ENCODE measurements around the gene APLF.
A peak's percentile ranks its signal among the peaks of the same experiment; 100 is the strongest.

The APLF gene

DNA sequence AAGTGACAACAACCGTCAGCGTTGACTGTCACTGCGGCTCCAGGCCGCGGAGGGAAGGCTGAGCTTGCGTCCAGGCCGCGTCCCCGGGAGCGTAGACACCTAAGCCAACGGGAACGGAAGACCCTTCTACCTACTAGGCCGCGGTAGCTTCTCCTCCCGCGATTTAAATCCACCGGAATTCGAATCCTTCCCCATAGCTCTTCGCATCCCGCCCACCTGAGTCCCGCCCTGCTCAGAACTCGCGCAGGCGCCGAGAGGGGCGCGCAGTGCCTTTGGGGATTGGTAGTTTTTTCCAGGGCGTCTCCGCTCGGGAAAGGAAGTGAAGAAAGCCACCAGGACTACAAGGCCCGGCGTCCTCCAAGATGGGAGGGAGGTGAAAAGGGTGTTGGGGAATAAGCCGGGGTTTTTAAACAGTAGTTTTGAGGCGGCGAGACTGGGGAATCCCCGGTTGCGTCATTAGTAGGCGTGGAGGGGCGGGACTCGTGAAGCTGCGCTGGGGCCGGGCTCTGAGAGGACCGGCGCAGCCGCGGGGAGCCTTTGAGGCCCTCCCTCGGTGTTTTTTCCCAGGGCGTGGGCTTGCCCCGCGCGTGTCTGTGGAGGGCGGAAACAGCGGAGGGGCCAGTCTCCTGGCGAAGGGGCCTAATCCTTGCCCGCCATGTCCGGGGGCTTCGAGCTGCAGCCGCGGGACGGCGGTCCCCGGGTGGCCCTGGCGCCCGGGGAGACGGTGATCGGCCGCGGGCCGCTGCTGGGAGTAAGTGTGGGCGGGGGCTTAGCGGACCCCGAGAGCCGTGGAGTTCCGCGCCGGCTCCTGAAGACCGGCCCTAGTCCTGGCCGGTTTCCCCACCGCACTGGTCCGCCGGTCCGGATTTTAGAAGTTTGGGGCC lies at the start of gene APLF, which contains the start of gene FBXO48:
TSS of gene APLF (plus strand) at position 509 of the 884 bp plus-strand sequence. CDS start at position 656, 147 bp downstream.
TSS of gene FBXO48 (minus strand) at position 218 of the 884 bp plus-strand sequence. CDS start 2,149 bp downstream, outside the sequence.
- DNase-seq = peak; percentile 99

GRCh38 chr2:68417926-68418325 lies 49.5 kb upstream of the APLF start:
- no peak for DNase-seq

DNA sequence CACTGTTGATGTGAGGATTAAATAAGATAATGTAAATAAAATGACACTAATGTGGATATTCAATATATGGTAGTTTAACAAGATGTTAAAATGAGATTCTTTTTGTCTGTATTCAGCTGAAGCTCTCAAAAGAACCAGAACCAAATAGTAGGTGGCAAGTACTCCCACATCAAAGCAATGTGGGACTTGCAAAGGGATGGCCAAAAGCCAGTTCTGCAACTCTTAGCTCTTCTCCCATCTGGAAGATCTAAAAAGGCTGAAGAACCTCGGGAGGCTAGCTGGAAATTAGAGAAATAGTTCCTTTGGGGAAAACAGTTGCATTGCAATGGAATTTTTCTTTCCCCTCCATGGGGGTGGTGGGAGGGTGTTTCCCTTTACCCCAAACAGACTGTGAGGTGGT lies 49.0 kb upstream of the APLF start:
- DNase-seq = no peak

GRCh38 chr2:68418855-68419254 lies 48.5 kb upstream of the APLF start:
- no peak for DNase-seq

GRCh38 chr2:68420254-68420910 lies 47.0 kb upstream of the APLF start:
- no peak for DNase-seq

DNA sequence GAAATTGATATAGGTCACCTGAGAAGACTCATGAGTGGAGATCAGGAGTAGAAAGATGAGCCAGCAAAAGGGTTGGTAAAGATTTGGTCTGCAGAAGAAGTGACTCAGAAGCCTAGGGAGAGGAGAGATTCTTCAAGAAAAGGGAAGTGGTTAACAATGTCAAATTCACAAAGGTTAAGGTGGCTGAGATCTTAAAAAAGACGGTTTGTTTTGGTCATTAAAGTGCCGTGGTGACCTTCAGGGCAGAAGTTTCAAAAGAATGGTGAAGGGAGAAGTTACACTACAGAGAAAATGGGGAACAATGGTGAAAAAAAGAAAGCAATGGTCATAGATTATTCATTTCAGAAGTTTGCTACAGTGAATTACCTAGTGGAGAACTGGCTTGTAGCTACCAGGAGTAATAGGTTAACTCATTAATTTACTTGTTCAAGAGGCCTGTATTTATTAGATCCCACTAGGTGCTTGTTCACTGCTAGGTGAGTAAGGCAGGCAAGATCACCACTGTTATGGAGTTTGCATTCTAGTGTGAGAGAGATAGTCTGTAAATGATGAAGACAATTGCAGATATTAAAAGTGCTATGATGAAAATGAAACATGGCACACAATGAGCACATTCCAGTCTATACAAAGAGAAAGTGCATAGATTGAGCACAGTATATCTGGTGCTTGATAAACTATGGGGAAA lies 43.3 kb upstream of the APLF start:
- DNase-seq = peak; percentile 72

- DNase-seq = no peak
These were observed 41.9 kb upstream of the APLF start for GRCh38 chr2:68425503-68425902.

DNA sequence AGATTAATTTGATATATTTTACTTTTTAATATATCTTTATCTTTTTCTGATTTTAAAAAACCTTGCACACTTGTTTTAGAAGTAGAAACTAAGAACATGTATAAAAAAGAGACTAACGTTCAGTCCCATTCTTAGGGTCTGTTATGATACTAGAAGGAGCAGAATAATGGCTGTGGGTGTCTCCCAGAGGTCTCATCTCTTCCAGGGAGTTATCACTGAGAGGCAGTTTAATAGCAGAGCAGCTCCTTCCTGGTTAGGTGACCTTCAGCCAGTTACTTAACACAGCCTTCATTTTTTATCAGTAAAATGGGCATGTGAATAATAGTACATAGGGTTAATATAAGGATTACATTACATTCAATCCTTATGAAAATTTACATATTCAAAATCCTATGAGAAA lies 40.9 kb upstream of the APLF start:
- no peak for DNase-seq

GRCh38 chr2:68426848-68427579 lies 40.4 kb upstream of the APLF start:
- no peak for DNase-seq

DNA sequence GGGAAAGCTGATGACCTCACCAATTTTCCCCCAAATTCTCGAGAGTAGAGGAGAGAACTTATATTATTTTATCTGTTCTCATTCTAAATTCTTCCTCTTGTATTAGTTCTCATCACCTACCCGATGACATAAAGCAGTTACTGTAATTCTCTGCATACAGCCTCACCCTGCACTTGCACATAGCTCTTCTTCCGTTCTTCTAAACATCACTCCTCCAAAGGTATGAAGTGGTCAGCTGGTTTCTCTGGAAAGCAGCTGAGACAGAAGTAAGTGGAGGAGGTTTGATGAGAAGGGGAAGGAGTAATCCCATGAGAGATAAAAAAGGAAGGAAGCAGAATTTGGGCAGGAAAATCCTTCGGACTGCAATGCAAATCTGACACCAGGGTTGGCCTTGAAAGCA lies 39.3 kb upstream of the APLF start:
- no peak for DNase-seq

DNA sequence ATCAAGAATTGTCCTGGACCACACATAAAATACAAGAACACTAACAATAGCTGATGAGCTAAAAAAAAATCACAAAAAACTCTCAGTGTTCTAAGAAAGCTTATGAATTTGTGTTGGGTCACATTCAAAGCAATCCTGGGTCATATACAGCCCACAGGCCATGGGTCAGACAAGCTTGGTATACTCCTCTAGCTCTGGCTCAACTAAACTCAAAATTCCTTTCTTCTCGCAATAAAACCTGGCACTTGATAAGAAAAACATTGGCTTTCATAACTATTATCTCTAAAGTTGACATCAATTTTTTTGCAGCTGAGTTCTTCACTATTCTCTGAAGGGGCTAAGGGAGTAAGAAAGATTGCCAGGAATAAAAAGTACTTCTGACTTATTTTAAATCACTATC lies 38.6 kb upstream of the APLF start:
- DNase-seq = no peak

GRCh38 chr2:68429311-68429826 lies 38.0 kb upstream of the APLF start:
- DNase-seq = no peak

DNA sequence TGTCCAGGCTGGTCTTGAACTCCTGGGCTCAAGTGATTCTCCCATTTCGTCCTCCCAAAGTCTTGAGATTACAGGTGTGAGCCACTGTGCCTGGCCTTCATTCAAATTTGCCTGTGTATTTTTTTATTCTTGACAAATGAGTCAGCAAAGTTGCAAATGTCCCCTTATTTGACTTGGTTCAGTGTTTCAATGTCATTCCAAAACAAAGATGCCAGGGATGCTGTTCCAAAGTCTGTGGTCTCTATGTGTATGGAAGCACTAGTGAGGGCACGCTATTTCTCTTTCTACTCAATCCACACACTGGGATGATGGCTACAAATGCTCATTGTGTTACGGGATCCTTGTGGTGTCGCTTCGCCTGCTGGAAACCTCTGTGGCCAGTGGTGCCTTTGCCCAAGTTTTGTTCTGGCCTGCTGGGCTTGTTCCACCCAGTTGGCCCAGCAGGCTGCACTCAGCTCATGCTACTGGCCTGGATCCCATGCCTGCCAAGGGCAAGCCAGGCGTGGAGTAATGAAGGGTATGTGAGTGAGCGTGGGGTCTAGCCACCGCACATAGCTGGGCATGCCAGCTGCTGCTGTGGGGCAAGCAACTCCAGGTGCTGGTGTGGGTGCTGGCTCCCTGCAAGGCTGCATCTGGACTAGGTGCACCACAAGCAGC lies 35.9 kb upstream of the APLF start:
- DNase-seq = no peak

DNA sequence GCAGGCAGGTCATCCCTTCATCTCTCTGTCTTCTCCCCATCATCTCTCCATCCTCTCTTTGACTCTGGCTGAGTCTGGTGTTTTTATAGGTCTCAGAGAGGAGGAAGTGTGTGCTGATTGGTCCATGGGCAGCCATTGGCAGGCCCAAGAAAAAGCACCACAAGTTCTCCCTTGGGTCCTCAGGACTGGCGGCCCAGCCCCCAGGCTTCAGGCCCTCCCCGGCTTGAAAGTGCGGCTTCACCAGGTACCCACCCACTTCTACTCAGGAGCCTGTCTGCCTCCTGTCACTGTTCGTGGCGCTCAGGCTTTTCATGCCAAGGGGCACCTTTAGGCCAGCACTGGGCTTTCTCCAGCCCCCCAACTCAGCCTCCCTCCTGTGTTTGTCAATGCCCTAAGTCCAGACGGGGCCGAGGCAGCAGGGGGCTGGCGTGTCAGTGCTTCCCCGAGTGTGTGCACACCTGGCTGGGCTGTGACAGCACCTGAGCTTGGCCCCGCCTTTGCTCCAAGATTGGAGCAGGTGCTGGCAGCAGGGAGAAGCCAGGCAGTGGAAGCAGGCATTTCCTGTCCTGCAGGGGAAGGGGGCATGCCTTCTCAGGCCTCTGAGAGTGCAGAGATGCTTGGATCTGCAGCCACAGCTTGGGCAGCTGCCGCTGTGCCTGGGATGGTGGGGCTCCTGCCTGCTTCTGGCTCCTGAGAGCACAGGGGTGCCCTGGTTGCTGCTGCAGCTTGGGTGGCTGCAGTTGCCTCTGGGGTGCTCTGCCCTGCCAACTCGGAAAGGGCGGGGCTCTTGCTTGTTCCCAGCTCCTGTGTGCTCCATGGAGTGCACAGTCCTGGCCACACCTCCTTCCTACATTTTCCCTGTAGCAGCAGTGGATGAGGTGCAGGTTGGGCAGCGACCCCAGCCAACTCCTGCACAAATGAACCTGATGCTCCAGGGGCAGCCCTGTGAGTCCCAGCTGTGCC lies 34.4 kb upstream of the APLF start:
- DNase-seq = no peak

GRCh38 chr2:68434981-68435380 lies 32.4 kb upstream of the APLF start:
- DNase-seq = no peak

GRCh38 chr2:68435615-68436014 lies 31.8 kb upstream of the APLF start:
- DNase-seq = no peak

DNA sequence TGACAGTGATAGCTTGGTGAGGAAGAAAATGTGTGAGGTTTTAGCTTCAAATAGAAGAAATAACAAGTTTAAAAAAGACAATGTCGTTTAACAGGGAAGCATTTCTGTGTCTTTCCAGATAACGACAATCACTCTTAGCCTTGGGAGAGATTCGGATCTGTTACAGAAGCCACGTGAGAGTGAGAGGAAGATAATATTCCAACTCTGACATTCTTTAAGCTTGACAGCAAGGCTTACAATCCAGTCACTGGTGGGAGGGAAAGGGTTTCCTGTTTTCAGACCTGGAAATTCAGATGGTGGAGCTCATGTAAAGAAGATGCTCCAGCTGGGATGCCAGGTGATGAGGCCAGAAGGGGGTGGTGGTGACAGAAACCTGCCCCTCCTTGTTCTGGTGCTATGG lies 31.1 kb upstream of the APLF start:
- DNase-seq = no peak

DNA sequence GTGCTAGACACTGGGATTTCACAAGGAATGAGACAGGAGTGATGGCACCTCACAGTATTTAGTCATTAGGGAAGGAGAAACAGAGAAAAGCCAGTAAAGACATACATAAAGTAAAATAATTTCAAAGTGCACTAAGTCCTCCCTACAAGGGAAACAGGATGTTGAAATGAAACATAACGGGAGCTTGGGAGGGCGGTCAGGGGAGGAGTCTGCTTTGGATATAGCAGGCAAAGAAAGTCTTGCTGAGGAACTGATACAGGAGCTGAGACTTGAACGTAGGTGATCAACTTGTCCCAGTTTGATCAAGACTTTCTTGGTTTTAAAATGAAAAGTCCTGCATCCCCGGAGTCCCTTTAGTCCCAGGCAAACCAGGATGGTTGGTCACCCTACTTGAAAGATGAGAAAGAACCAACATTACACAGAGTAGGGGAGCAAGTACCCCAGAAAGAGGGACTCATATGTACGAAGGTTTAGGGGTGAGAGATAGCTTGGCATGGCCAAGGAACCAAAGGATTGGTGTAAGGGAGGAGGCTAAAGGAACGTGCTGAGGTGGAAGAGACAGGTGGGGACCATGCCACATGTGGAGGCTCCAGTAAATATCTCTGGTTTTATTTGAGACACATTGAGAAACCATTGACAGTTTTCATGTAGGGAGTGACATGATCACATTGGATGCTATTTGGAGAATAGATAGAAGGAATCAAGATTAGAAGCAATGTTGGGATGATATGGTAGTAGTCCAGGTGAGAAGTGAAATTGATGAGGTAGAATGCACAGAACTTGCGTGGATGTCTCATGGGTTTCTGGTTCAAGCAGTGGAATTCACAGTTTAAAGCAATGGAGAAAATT lies 28.7 kb upstream of the APLF start:
- DNase-seq = no peak

DNA sequence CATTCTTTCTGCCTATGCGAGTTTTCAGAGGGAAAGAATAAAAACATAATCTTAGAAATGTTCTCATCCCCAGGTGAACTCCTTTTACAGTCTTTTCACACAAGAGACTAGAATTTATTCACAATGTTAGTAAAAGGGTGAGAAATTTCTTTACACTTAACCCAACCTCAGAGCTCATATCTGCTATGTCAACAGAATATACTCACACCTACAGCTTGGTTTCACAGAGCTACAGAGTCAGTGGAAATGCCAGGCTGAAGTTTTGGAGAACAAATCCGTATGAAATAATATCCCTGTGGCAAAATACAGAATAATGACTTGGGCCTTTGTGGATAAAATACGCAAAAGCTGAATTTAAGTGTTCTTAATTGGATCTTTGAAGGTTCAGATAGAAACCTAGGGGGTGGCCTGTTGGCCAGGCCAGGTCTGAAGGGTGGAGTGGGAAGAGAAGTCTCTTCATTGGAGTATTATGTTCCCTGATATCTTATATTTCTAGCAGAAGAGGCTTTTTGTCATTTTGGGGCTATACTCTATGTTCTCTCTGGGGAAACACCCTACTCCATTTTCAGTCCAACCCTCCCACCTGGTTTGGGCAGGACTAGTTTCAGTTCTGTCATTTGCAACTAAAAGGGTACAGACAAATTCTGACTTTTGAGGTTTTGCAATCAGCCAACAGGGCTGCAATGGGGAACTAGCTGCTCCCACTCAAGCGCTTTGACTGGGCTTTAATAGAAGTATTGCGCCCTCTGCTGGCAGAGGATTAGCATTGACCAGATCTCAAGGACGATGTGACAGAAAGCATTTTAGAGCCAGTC lies 26.0 kb upstream of the APLF start:
- DNase-seq = peak; percentile 95
